Neural progenitor cell (in vitro differentiated cells): ENCODE data around the gene ALK. TPM values are rescaled to one million over a fixed set of nuclear protein-coding genes. Genes with fewer than 3 reads are reported as not detected.

Experiments
- DNase-seq: peaks from one replicate; pipeline ENCODE4 v3.0.0-alpha.2; 2016; ENCODE audit warnings: low spot score
- H2AFZ ChIP-seq: fragments of 200-600 bp; sonication (generic); replicated peaks from 2 replicates; pipeline ENCODE4 v1.6.1; 2016; ENCODE audit warnings: antibody characterized with exemption
- H3F3A ChIP-seq: fragments of 200-600 bp; sonication (generic); 2 replicates; pipeline ENCODE4 v1.6.1; 2016; ENCODE audit warnings: antibody characterized with exemption, low read depth
- H3K27ac ChIP-seq: fragments of 200-600 bp; sonication (generic); 2 replicates; pipeline ENCODE4 v1.5.1; 2016; ENCODE audit warnings: mild to moderate bottlenecking
- H3K27me3 ChIP-seq: fragments of 200-600 bp; sonication (generic); 2 replicates; pipeline ENCODE4 v1.6.1; 2016; ENCODE audit warnings: mild to moderate bottlenecking, moderate library complexity
- H3K36me3 ChIP-seq: fragments of 200-600 bp; sonication (generic); 2 replicates; pipeline ENCODE4 v1.5.1; 2016
- H3K4me1 ChIP-seq: fragments of 200-600 bp; sonication (generic); 2 replicates; pipeline ENCODE4 v1.6.1; 2016; ENCODE audit warnings: mixed run types
- H3K4me2 ChIP-seq: fragments of 200-600 bp; sonication (generic); 2 replicates; pipeline ENCODE4 v1.6.1; 2016
- H3K4me3 ChIP-seq: fragments of 200-600 bp; sonication (generic); 2 replicates; pipeline ENCODE4 v1.5.1; 2016
- H3K79me2 ChIP-seq: fragments of 200-600 bp; sonication (generic); 2 replicates; pipeline ENCODE4 v1.6.1; 2016; ENCODE audit warnings: low read depth
- H3K9ac ChIP-seq: fragments of 200-600 bp; sonication (generic); 2 replicates; pipeline ENCODE4 v1.6.1; 2016
- H3K9me3 ChIP-seq: fragments of 200-600 bp; sonication (generic); 2 replicates; pipeline ENCODE4 v1.5.1; 2016; ENCODE audit warnings: low read depth
- H4K20me1 ChIP-seq: fragments of 200-600 bp; sonication (generic); 2 replicates; pipeline ENCODE4 v1.6.1; 2016; ENCODE audit warnings: low read depth
- H3K27ac Mint-ChIP-seq: 3 replicates; pipeline ENCODE4 v1.8.0; 2021; ENCODE audit warnings: mixed read lengths
- H3K27me3 Mint-ChIP-seq: 2 replicates; pipeline ENCODE4 v1.8.0; 2022; ENCODE audit warnings: low read depth, mild to moderate bottlenecking, inconsistent platforms, moderate library complexity, mixed read lengths; ENCODE audit not compliant: insufficient read depth
- H3K36me3 Mint-ChIP-seq: 3 replicates; pipeline ENCODE4 v1.8.0; 2021; ENCODE audit warnings: mixed read lengths
- H3K4me1 Mint-ChIP-seq: 3 replicates; pipeline ENCODE4 v1.8.0; 2021; ENCODE audit warnings: mixed read lengths
- H3K4me3 Mint-ChIP-seq: 3 replicates; pipeline ENCODE4 v1.8.0; 2021; ENCODE audit warnings: mild to moderate bottlenecking, moderate library complexity, mixed read lengths
- H3K9me3 Mint-ChIP-seq: 3 replicates; pipeline ENCODE4 v1.8.0; 2020; ENCODE audit warnings: mixed read lengths
- CTCF ChIP-seq: fragments of 200-600 bp; sonication (generic); IDR thresholded peaks from 2 replicates; pipeline ENCODE4 v1.5.1; 2017; ENCODE audit warnings: antibody characterized with exemption, mild to moderate bottlenecking
- EZH2 ChIP-seq: fragments of 200-600 bp; sonication (generic); IDR thresholded peaks from 2 replicates; pipeline ENCODE4 v1.6.1; 2017; ENCODE audit warnings: antibody characterized with exemption, mild to moderate bottlenecking, moderate library complexity
- EZH2phosphoT487 ChIP-seq: fragments of 200-600 bp; sonication (generic); IDR thresholded peaks from 2 replicates; pipeline ENCODE4 v1.6.1; 2017; ENCODE audit warnings: antibody characterized with exemption
- total RNA-seq: library from RNA; depleted of rRNA; stranded (reverse); fragments of >200 nt; gene quantifications from 2 replicates; pipeline ENCODE4 v1.2.3, GENCODE V29; 2015; ENCODE audit warnings: low replicate concordance

ALK gene
- total RNA-seq, 1 donor from 2014 or later: not detected

GRCh38 chr2:29714333-29714732 is 207.1 kb downstream of the ALK start:
- Mint-ChIP-seq H3K4me1 (peaks cover 36% of the 10 kb centered on the region), H3K27ac (no peak overlapping the region), H3K4me3 (no peak overlapping the region), H3K9me3 (no peaks in the 10 kb centered on the region), H3K27me3 (peaks cover 11% of the 10 kb centered on the region), H3K36me3 (no peaks in the 10 kb centered on the region)
- Histone ChIP-seq H3K9me3 (no peaks in the 10 kb centered on the region), H3K4me1 (peaks cover 15% of the 10 kb centered on the region), H3F3A (no peaks in the 10 kb centered on the region), H3K36me3 (no peaks in the 10 kb centered on the region), H3K27ac (no peak overlapping the region), H4K20me1 (no peaks in the 10 kb centered on the region), H3K4me2 (no peak overlapping the region), H3K79me2 (no peaks in the 10 kb centered on the region), H3K9ac (no peak overlapping the region), H2AFZ (no peak overlapping the region), H3K4me3 (no peak overlapping the region), H3K27me3 (no peaks in the 10 kb centered on the region)
- TF ChIP-seq CTCF (no peak), EZH2 (no peak), EZH2phosphoT487 (no peak)
- DNase-seq: no peak

- no peak overlapping the region for H3K27ac ChIP-seq
- peaks cover 7% of the 10 kb centered on the region for H3K27me3 Mint-ChIP-seq
- DNase-seq: no peak
- no peak overlapping the region for H2AFZ ChIP-seq
- no peak overlapping the region for H3K9ac ChIP-seq
- peaks cover 14% of the 10 kb centered on the region for H3K4me1 Mint-ChIP-seq
- H3F3A ChIP-seq: no peaks in the 10 kb centered on the region
- H4K20me1 ChIP-seq: no peaks in the 10 kb centered on the region
- no peak overlapping the region for H3K4me2 ChIP-seq
- H3K9me3 ChIP-seq: no peaks in the 10 kb centered on the region
- H3K9me3 Mint-ChIP-seq: no peaks in the 10 kb centered on the region
- no peaks in the 10 kb centered on the region for H3K36me3 Mint-ChIP-seq
- H3K36me3 ChIP-seq: no peaks in the 10 kb centered on the region
- no peak for TF ChIP-seq EZH2
- TF ChIP-seq CTCF: no peak
- no peak for TF ChIP-seq EZH2phosphoT487
- H3K27me3 ChIP-seq: no peaks in the 10 kb centered on the region
- H3K4me3 ChIP-seq: no peak overlapping the region
- no peaks in the 10 kb centered on the region for H3K4me1 ChIP-seq
- no peaks in the 10 kb centered on the region for H3K79me2 ChIP-seq
- no peak overlapping the region for H3K4me3 Mint-ChIP-seq
- peak overlapping the region; percentile 1 for H3K27ac Mint-ChIP-seq
Observed at GRCh38 chr2:29706171-29706720, 215.1 kb downstream of the ALK start.

GRCh38 chr2:29705616-29706015 is 215.8 kb downstream of the ALK start:
- peaks cover 14% of the 10 kb centered on the region for H3K4me1 Mint-ChIP-seq
- no peaks in the 10 kb centered on the region for H3K36me3 ChIP-seq
- H3K9me3 Mint-ChIP-seq: no peaks in the 10 kb centered on the region
- H3K27me3 Mint-ChIP-seq: peaks cover 7% of the 10 kb centered on the region
- H3K9ac ChIP-seq: no peak overlapping the region
- DNase-seq: no peak
- H3K79me2 ChIP-seq: no peaks in the 10 kb centered on the region
- no peak overlapping the region for H3K4me3 ChIP-seq
- H3K4me3 Mint-ChIP-seq: no peak overlapping the region
- no peaks in the 10 kb centered on the region for H3K4me1 ChIP-seq
- H4K20me1 ChIP-seq: no peaks in the 10 kb centered on the region
- H3F3A ChIP-seq: no peaks in the 10 kb centered on the region
- H3K27ac Mint-ChIP-seq: no peak overlapping the region
- H3K27me3 ChIP-seq: no peaks in the 10 kb centered on the region
- no peak overlapping the region for H3K27ac ChIP-seq
- no peaks in the 10 kb centered on the region for H3K36me3 Mint-ChIP-seq
- H3K4me2 ChIP-seq: no peak overlapping the region
- no peaks in the 10 kb centered on the region for H3K9me3 ChIP-seq
- TF ChIP-seq CTCF: no peak
- no peak for TF ChIP-seq EZH2
- TF ChIP-seq EZH2phosphoT487: no peak
- H2AFZ ChIP-seq: no peak overlapping the region
